CD4-positive, alpha-beta T cell treated with Interferon alpha-2 for 1 hour (primary cell): ENCODE results near the gene CDK5RAP3.
"Not testable (repeated sequence)": the region's sequence is repeated elsewhere in the genome, so short reads cannot be mapped to it uniquely, and the experiment has no call there.

Source experiments
- DNase-seq, 2 donors: peaks; one replicate each; pipeline ENCODE4 v3.0.0-alpha.2; 2020 to 2022

CDK5RAP3 gene

DNA sequence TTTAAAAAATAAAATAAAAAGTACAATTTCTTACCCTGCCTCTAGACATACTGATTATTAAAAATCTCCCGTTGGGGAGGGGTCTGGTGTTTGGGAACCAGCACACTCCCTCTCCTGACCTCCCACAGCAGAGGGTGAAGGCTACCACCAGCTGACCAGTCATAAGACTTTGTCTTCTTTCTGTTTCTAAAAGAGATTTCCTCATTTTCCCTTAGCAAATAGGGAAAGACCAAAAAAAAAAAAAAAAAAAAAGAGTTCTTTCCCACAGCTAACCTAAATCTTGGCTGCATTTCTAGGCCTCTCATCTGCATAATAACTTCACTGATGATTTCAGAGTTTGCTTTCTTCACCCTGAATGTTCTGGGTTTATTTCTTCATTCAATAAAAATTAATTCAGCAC, 30.3 kb downstream of the CDK5RAP3 start:
- DNase-seq = no peak

DNA sequence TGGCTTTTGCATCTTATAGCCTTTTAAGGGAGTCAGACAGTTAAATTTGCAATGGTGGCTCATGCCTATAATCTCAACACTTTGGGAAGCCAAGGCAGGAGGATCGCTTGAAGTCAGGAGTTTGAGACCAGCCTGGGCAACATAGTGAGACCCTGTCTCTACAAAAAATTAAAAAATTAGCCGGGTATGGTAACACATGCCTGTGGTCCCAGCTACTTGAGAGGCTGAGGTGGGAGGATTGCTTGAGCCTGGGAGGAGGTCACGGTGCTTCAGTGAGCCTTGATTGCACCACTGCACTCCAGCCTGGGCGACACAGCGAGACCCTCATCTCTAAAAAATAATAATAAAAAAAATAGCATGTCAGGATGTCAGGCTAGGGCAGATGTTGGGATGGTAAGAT, 30.7 kb downstream of the CDK5RAP3 start:
- not testable (repeated sequence) for DNase-seq

DNA sequence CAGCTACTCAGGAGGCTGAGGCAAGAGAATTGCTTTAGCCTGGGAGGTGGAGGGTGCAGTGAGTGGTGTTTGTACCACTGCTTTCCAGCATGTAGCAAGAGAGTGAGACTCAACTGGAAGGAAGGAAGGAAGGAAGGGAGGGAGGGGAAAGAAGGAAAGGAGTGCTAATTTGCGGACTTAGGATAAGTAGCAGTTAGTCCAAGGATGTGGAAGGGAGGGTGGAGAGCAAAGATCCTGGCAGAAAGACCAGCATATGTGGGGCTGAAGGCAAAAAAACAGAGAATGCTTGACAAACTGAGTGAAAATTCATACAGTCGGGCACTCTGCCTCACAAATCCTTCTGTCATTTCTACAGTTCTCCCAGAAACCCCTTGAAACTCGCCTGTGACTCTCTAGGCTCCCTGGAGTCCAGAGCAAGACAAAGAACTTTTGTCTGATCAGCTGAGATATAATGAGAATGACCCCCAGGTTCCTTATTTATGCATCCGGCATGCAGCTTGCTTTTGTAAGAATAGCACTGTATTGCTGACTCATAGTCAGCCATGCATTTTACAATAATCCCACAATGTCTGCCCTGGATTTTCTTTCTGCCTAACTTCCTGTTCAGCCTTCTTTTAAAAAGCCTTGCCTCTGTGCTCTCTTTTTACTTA, 31.5 kb downstream of the CDK5RAP3 start:
- peak in 1 of 2 donors; percentile 6 for DNase-seq

DNA sequence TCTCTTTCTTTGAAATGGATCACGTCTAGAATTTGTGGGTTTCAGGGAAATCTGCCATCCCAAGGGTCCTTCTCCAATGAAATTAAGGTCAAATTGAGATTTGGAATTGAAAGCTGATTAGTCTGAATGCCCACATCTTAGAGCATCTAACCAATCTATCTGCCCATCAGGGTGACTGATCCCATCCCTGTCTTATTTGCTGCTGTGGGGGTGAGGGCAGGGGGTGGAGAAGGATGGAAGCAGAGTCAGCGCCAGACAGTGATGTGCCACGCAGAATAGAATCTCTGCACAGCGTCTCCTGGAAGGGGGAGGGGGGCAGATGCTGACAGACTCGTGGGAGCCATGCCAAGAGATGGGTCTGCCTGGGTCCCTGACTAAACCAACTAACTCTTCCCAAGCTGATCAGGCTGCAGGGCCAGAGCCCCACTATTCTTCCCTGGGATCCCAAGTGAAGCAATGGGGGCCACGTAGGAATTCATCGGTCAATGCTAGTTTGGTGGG, 32.1 kb downstream of the CDK5RAP3 start:
- no peak for DNase-seq

DNA sequence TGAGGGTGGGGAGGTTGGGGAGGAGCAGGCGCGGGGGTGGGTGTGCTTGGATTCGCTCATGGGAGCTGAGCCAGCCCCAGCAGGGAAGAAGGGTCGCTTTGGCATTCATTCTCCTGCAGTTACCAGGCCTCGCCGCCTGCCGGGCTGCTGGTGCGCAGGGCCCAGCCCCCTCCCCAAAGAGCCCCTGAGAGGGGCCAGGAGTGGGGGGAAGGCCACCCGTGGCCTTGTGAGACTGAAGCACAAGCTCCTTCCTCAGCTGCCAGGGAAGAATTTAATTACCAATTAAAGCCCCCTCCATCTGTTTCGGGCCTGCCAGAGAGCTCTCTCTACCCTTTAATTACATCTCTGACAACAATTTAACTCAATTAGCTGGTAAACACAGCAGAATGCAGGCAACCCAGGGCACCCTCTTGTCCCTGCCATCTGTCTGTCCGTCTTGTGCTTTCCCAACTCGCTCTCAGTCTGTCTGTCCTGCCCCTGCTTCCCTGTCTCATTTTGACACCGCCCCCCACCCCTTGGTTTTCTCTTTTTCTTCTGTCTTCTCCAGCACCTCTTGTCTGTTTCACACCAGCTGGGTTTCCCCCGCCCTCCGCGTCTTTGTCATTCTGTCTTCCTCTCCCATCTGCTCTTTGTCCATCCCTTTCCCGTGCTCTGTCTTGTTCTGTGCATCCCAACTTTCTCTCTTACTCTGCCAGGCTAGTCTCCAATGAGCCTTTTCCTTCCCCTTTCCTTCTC, 32.7 kb downstream of the CDK5RAP3 start:
- no peak for DNase-seq

DNA sequence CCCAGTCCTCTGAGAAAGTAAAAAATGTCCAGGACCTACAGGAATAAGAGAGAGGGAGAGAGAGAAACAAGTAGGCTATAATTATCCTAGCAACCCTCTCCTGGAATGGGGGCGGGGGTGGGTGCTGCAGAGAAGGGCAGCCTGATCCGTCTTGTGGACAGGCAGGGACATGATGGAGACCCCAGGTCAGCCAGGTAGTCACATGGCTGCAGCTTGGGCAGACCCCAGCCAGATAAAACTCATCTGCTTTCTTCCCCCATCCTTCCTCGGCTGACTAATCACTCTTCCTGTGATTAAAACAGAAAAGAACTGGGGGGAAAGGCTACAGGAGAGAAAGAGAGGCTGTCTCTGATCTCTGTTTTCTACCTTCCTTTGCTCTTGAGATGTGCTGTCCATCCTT, 34.1 kb downstream of the CDK5RAP3 start:
- no peak for DNase-seq

DNA sequence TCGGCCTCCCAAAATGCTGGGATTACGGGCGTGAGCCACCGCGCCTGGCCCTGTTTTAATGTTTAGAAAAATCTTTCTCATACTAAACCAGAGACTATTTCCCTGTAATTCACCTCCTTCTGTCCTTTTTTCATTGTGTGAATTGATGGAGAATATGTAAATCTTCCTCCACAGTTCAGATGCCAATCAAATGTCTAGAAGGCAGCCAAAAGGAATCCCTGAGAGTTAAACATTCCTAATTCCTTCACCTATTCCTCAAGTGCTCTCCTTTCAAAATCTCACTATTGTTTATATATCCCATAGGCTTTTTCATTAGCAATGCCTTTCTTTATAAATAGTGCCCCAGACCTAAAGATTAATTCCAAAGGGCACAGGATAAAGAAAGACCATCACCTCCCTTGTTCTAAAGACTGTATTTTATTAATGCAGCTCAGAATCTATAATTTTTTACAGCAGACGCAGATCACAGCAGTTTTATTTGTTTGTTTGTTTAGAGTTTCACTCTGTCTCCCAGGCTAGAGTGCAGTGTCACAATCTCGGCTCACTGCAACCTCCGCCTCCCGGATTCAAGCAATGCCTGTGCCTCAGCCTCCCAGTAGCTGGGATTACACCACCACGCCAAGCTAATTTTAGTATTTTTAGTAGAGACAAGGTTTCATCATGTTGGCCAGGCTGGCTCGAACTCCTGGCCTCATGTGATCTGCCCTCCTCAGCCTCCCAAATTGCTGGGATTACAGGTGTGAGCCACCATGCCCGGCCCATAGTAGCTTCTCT, 36.2 kb downstream of the CDK5RAP3 start:
- no peak for DNase-seq

DNA sequence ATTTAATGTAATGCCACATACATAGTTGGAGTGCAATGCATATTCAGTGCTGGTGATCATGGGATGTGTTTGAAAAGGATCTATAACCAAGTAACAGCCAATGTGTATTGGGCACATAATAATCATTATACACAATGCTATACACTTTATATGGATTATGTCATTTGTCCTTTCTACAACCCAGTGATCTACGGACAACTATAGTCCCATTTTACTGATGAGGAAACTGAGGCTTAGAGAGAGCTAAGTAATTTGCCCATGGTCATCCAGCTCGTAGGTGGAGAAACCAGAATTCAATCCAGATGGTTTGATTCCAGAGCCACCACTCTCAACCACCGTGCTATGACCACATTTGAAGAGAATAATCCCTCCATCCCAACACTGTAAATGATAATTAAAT, 39.3 kb downstream of the CDK5RAP3 start:
- no peak for DNase-seq

DNA sequence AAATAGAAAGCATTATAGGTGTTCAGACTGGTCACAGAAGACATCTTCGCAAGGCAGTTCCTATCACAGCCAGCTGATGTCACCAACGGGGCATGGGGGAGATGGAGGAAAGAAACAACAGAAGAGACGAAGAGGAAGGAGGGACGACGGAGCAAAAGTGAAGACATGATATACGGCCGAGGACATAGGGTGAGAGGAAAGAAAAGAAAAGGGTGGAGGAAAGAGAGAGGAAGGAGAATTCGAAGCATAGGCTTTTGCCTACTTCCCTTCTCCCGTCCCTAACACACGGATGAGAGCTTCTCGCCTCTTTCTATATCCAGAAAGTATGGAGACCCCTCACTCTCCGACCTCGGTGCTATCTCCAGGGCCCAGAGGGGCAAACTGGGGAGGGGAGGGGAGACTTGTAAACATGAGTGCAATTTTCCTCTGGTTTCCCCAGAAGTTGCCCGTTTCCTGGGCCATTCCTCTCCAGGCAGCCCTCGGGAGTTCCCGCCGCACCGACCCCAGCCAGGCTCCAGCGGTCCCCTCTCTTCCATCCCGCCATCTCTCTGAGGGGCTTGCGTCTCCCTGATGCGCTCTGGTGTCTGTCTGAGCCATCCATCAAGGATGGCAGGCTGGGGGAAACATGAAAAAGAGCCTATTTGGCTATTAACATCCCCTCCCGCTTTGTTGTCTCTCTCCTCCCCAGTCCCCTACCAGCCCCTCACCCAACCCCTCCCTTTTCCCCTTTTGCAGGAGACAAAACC, 40.7 kb downstream of the CDK5RAP3 start:
- DNase-seq = peak; percentile 25 to 63

DNA sequence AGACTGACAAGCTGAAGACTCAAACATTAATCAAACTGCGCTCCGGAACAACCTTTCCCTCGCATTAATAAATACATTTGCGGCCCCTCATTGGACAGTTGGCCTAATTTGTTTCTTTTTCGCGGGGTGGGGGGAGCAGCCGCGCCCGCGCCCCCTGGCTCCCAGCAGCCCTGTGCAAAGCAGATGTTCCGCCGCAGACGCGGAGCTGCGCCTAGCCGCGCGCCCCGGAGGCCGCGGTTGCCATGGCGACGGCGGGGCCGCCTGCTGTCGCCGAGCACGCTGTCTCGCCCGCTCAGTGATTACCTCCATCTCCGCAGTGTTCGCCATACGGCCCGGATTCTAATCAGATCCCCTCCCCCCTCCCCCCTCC, 41.2 kb downstream of the CDK5RAP3 start:
- DNase-seq = peak; percentile 63 to 77

DNA sequence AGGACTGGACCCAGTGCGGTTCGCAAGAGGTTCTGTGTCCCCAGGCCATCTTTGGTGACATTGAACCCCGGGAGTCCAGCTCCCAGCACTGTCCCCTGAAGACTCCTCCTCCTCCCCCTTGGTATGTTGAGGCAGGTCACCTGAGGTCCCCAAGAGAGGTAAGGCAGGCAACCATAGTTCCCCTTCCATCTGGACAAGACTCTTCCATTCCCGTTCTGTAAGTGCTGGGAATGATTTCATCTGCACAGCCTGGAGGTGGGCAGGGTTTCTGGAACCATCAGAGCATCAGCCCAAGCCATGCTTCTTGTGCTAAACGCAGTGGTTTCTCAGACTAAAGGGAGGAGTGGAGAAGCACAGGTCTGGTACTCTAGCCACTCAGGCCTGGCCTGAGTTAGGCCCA, 41.7 kb downstream of the CDK5RAP3 start:
- no peak for DNase-seq

DNA sequence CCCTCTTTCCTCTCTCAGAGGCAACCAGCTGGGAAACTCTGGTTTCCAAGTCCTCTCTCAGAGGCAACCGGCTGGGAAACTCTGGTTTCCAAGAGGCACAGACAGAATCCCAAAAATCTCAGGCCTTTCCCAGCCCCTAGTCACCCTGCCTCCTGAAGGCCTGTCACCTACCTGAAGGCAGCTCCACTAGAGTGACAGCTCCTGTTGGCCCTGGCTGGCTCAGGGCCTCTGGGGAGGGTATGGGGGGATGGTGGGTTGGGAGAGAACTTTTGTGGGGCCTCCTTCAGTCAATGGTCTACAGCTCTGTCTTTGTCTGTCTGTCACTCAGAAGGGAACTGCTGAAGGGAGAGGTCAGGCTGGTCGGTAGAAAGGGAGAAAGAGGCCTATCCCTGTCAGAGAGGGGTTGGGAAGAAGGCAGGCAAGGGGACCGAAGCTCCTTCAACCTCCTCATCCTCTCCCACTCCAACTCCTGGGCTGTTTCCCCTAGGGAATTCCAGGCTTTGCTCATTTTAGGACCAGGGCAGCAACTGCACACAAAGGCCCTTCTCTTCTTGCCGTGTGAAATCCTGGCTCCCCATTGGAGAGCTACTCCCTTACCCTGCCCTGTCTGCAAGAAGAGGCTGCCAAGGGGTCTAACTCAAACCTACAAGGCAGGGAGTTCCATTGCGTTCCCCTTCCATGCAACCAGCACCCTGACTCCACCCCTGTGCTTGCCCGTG, 43.1 kb downstream of the CDK5RAP3 start:
- DNase-seq = no peak

DNA sequence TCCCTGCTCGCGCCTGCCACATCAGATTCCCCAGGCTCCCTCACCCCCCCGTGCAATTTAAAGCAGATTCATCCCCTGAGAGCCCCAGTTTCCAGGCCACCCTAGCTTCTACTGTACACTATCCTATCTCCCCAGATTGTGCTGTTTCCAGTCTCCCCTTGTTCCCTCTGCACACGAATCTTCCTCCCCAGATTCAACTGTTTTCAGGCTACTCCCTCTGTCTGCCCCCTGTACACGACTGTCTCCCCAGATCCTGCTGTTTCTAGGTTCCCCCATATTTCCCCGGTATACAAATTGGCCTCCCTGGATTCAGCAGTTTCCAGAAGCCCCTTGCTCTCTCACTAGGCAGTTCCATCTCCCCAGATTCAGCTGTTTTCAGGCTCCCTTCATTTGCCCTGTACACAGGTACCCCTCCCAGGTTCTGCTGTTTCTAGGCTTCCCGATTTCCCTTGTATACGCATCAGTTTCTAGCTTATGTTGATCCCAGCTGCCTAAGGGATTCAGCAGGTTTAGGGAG, 43.7 kb downstream of the CDK5RAP3 start:
- no peak for DNase-seq

DNA sequence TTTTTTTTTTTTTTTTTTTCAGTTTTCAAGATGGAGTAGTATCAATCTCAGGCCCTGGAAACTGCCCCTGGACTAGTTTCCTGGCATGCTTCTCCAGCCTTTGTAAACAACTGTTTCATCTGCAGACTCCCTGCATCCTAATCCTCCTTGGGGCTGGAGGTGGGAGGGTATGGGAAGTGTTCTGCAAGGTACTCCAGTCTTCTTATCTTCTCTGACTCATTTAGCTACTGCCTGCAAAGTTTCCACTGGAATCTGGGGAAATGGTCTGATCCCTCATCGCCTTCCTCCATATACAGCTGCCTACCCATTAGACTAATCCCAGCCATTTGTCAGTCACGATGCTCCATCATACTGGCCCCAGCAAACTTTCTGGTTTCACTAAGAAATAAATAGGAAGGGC, 45.2 kb downstream of the CDK5RAP3 start:
- no peak for DNase-seq

DNA sequence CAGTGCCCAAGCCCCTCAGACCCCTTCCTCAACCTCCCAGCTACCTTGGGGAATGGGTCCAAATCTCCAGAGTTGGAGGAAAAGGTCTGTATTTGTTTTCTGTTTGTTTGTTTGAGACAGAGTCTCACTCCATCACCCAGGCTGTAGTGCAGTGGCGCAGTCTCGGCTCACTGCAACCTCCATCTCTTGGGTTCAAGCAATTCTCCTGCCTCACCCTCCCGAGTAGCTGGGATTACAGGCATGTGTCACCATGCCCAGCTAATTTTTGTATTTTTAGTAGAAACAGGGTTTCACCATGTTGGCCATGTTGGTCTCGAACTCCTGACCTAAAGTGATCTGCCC, 46.9 kb downstream of the CDK5RAP3 start:
- not testable (repeated sequence) for DNase-seq

DNA sequence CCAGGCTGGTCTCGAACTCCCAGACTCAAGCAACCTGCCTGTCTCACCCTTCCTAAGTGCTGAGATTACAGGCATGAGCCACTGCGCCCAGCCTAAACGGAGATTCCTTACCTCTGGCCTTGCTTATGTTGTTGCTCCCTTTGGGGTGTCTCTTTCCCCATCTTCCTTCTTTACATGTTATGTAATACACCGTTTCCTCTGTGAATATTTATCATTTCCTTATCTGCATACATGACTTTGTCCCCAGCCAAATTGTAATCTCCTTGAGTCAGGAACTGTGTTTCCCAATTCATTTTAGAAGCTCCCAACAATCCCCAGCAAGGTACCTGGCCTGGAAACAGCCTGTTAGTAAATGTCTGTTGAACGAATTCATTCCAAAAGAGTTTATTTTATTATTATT, 51.0 kb downstream of the CDK5RAP3 start:
- DNase-seq = no peak

DNA sequence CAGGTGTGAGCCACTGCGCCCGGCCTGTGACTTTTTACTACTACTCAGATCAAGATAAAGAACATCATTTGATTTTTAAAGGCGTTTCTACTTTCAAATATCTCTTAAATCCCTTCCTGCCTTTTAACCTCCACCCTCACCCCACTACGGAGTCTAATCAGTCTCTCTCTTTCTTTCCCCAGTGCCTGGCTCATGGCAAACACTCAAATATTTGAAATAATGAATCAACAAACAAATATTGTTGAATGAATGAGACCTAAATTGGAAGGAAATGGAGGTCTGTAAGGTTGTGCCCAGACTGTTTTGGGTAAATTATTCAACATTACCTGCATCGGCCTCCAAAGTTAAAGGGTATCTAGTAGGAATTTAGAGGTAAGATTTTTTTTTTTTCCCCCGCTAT, 52.0 kb downstream of the CDK5RAP3 start:
- DNase-seq = no peak

DNA sequence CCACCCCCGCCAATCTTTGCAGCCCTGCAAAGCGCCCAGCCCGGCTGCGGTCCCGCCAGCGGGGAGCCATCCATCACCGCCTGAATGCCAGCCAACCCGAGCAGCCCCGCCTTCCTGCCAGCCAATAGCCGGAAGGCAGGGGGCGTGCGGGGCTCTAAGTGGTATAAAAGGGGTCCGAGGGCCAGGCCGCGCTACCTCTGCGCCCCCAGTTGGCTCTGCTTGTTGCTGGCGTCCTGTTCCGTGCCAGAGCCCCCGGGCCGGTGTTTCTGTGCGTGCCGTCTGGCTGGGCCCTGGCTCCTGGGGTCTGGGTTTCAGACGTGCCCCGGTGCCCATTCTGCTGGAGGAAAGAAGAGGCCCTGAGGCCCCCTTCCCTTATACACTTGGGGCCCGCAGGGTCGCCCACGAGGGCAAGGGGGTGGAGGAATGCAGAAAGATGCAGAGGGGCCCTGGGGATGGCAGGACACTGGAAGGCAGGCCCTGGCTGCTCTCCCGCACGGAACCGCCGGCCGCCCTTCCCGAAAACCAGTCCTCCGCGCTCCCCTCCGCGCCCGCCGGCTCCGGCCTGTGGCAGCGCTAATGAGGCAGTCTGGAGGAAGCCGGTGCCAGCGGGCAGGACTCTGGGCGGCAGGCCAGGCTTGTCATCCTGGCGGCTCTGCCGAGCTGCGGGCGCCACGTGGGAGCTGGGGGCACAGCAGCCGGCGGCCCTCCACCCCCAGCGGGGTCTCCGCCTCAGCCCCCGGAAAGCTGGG, 52.7 kb downstream of the CDK5RAP3 start:
- peak; percentile 32 to 50 for DNase-seq

DNA sequence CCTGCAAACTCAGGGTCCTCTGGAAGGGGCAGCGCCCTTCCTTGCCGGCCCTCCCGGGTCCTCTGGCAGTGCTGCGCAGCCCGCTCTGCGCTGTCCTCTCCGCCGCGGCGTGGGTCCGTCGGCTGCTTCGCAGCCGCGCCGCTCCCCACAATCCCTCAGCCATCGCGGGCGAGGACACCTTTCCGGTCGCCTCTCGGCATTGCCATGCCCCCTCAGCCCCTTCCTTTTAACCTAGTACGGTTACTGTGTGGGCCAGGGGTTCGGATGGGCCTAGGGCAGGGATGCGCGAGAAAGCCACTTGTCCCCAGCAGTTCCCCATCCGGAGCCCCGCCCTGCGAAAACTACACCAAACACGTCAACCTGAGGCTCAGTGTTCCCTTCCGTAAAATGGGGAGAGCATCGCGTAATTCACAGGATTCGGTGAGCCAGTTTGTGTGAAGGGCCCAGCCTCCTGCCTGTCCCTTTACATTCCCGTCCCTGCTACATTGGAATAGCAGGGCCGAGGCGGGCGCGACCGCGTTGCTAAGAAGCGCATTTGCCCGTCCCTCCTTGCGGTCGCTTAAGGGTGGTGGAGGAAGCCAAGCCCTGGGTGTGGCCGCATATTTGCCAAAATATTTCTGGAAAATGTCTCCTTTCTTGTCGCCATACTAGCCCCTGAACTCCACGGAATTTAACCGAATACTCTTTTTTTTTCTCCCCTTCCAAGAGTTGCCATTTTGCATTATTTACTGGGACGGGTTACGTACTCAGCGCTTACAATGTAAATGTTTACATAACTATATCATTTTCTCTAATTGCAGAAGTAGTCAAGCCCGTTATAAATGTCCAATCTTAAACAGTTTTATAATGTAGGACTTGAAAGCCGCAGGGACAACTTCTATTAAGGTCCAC, 53.5 kb downstream of the CDK5RAP3 start:
- DNase-seq = peak; percentile 16 to 59
